ENCODE data around the gene FGF7.
"Not testable (repeated sequence)": the region's sequence is repeated elsewhere in the genome, so short reads cannot be mapped to it uniquely, and the experiment has no call there.

The FGF7 gene

DNA sequence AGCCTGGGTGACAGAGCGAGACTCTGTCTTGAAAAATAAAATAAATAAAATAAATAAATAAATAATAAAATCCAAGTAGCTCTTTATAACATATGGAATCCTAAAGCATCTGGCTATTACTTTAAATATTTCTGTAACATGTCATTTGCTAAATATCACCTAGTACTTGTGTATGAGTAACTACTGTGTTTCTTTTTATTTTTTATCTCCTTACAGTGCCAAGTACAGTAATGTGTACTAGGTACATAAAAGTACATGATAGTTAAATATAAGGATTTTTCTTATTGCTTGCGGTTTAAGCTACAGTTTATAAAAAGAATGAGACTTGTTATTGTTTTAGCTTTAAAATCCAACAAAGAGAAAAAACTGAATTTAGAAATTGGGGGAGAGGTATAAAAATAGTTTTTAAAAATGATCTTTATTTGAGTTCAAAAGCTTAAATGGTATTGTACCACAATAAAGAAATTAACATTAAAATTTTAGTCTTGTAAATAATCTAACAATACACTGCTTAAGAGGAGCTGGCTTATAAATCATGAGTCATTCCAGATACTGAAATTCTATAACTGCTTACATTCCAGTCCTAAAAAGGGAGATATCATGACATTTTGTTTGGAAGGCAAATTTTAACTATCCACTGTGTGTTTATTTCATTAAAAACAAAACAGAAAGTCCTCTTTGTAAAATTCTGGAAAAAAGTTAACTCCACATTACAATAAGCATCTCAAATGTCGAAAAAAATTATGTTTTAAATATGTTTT lies 73.1 kb downstream of the FGF7 start:
- Histone ChIP-seq H3K27me3 (ENCODE audit: control insufficient read depth, insufficient read depth, low read length) (no peaks in the 10 kb centered on the region), H3K36me3 (ENCODE audit: control insufficient read depth, insufficient read depth, low read length) (no peaks in the 10 kb centered on the region), H3K4me1 (ENCODE audit: control insufficient read depth, insufficient read depth, low read length) (no peaks in the 10 kb centered on the region), H3K27ac (ENCODE audit: low read depth, low read length) (no peak overlapping the region), H3K4me3 (ENCODE audit: low read depth, low read length) (no peak overlapping the region), H3K9ac (ENCODE audit: low read length) (no peak overlapping the region), H3K9me3 (ENCODE audit: control insufficient read depth, insufficient read depth, low read depth, low read length) (peaks cover 10% of the 10 kb centered on the region)

DNA sequence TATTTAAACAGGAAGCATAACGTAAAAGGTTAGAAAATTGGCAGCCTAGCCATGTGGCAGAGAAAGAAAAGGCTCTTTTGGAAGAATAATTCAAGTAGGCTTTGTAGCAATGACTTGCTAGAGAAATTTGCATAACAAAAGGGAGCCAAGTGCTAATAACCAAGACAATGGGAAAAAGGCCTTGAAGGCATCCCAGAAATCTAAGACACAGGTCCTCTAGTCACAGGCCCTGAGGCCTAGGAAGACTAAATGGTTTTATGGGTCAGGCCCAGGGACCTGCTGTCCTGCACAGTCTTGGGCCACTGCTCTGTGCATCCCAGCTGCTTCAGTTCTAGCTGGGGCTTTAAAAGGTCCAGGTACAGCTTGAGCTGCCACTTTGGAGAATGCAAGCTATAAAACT lies 78.5 kb downstream of the FGF7 start:
- no peaks in the 10 kb centered on the region for H3K4me1 ChIP-seq (ENCODE audit: control insufficient read depth, insufficient read depth, low read length)
- H3K27ac ChIP-seq (ENCODE audit: low read depth, low read length) = no peak overlapping the region
- no peaks in the 10 kb centered on the region for H3K27me3 ChIP-seq (ENCODE audit: control insufficient read depth, insufficient read depth, low read length)
- H3K36me3 ChIP-seq (ENCODE audit: control insufficient read depth, insufficient read depth, low read length) = no peaks in the 10 kb centered on the region
- peaks cover 27% of the 10 kb centered on the region for H3K9me3 ChIP-seq (ENCODE audit: control insufficient read depth, insufficient read depth, low read depth, low read length)
- H3K9ac ChIP-seq (ENCODE audit: low read length) = no peak overlapping the region
- no peak overlapping the region for H3K4me3 ChIP-seq (ENCODE audit: low read depth, low read length)

DNA sequence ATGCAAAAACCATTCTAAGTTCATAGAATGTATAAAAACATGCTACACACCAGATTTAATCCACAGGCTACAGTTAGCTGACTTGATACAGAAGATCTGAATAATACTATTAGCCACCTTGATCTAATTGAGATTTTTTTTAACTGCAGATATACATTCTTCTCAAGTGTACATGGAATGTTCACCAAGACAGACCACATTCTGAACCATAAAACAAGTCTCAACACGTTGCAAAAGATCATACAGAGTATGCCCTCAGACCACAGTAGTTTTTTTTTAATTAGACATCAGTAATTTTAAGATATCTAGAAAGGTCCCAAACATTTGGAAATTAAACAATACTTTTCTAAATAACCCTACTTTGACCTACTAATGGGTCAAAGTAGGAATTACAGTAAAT lies 83.3 kb downstream of the FGF7 start:
- no peak overlapping the region for H3K9ac ChIP-seq (ENCODE audit: low read length)
- no peaks in the 10 kb centered on the region for H3K27me3 ChIP-seq (ENCODE audit: control insufficient read depth, insufficient read depth, low read length)
- H3K4me3 ChIP-seq (ENCODE audit: low read depth, low read length) = no peak overlapping the region
- no peaks in the 10 kb centered on the region for H3K36me3 ChIP-seq (ENCODE audit: control insufficient read depth, insufficient read depth, low read length)
- H3K9me3 ChIP-seq (ENCODE audit: control insufficient read depth, insufficient read depth, low read depth, low read length) = peaks cover 15% of the 10 kb centered on the region
- no peaks in the 10 kb centered on the region for H3K4me1 ChIP-seq (ENCODE audit: control insufficient read depth, insufficient read depth, low read length)
- H3K27ac ChIP-seq (ENCODE audit: low read depth, low read length) = no peak overlapping the region

DNA sequence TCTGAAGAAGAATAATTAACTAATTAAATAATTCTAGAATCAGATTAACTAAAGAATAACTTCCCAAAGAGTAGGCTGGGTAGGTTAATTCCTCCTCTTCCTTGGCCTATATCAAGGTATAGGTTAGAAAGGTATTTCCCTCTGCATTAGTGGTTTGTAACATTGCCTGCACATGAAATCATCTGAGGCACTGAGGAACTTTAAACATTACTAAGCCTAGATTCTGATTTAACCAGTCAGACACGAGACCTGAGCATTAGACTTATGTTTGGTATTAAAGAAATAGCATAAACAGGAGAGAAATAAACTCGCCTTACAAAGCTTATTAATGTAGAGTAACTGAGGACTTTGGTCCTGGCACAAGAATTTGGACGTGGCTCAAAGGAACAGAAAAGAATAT lies 84.2 kb downstream of the FGF7 start:
- Histone ChIP-seq H3K4me3 (ENCODE audit: low read depth, low read length) (no peak overlapping the region), H3K27ac (ENCODE audit: low read depth, low read length) (no peak overlapping the region), H3K36me3 (ENCODE audit: control insufficient read depth, insufficient read depth, low read length) (no peaks in the 10 kb centered on the region), H3K9me3 (ENCODE audit: control insufficient read depth, insufficient read depth, low read depth, low read length) (peaks cover 6% of the 10 kb centered on the region), H3K4me1 (ENCODE audit: control insufficient read depth, insufficient read depth, low read length) (no peaks in the 10 kb centered on the region), H3K27me3 (ENCODE audit: control insufficient read depth, insufficient read depth, low read length) (no peaks in the 10 kb centered on the region), H3K9ac (ENCODE audit: low read length) (no peak overlapping the region)

DNA sequence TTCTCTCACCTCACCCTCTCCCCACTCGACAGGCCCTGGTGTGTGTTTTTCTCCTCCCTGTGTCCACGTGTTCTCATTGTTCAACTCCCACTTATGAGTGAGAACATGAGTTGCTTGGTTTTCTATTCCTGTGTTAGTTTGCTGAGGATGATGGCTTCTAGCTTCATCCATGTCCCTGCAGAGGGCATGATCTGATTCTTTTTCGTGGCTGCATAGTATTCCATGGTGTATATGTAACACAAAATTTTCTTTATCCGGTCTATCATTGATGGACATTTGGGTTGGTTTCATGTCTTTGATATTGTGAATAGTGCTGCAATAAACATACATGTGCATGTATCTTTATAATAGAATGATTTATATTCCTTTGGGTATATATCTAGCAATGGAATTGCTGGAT lies 89.7 kb downstream of the FGF7 start:
- H3K9ac ChIP-seq (ENCODE audit: low read length); H3K27me3 ChIP-seq (ENCODE audit: control insufficient read depth, insufficient read depth, low read length); H3K36me3 ChIP-seq (ENCODE audit: control insufficient read depth, insufficient read depth, low read length); H3K9me3 ChIP-seq (ENCODE audit: control insufficient read depth, insufficient read depth, low read depth, low read length); H3K27ac ChIP-seq (ENCODE audit: low read depth, low read length); H3K4me1 ChIP-seq (ENCODE audit: control insufficient read depth, insufficient read depth, low read length); H3K4me3 ChIP-seq (ENCODE audit: low read depth, low read length): not testable (repeated sequence)

DNA sequence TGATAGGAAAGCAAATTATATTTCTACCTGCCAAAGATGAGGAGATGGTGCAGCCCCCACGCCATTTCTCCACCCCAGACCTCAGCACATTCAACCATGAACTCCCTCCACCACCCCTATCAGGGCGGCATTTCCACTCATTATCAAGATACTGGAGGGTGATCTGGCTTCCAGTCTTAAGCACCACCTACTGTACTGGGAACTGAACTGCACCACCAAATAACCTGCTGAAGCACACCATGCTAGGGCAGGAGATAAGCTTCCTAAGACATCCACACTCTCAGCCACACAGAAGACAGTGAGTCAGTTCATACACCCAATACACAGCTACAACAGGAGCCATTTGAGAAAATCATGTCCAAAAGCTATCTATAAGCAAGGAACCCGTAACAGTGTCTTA lies 98.8 kb downstream of the FGF7 start:
- no peaks in the 10 kb centered on the region for H3K27me3 ChIP-seq (ENCODE audit: control insufficient read depth, insufficient read depth, low read length)
- H3K27ac ChIP-seq (ENCODE audit: low read depth, low read length) = no peak overlapping the region
- no peaks in the 10 kb centered on the region for H3K36me3 ChIP-seq (ENCODE audit: control insufficient read depth, insufficient read depth, low read length)
- H3K4me1 ChIP-seq (ENCODE audit: control insufficient read depth, insufficient read depth, low read length) = no peaks in the 10 kb centered on the region
- no peak overlapping the region for H3K4me3 ChIP-seq (ENCODE audit: low read depth, low read length)
- H3K9ac ChIP-seq (ENCODE audit: low read length) = no peak overlapping the region
- peaks cover 31% of the 10 kb centered on the region; the same call in 1 of the 2 replicates for H3K9me3 ChIP-seq (ENCODE audit: control insufficient read depth, insufficient read depth, low read depth, low read length)

DNA sequence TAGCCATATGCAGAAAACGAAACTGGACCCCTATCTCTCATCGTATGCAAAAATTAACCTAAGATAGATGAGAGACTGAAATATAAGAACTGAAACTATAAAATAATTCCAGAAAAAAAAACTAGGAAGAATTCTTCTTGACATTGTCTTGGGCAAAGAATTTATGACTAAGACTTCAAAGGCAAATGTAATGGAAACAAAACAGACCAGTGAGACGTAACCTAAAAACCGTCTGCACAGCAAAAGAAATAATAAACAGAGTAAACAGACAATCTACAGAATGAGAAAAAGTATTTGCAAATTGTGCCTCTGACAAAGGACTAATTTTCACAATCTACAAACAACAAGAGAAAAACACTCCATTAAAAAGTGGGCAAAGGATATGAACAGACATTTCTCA lies 105.2 kb downstream of the FGF7 start:
- H3K27ac ChIP-seq (ENCODE audit: low read depth, low read length) = no peak overlapping the region
- H3K9me3 ChIP-seq (ENCODE audit: control insufficient read depth, insufficient read depth, low read depth, low read length) = 0 out of 2 replicates have a peak, but pooled peaks cover 7% of the 10 kb centered on the region
- no peaks in the 10 kb centered on the region for H3K27me3 ChIP-seq (ENCODE audit: control insufficient read depth, insufficient read depth, low read length)
- H3K36me3 ChIP-seq (ENCODE audit: control insufficient read depth, insufficient read depth, low read length) = no peaks in the 10 kb centered on the region
- H3K4me3 ChIP-seq (ENCODE audit: low read depth, low read length) = no peak overlapping the region
- H3K9ac ChIP-seq (ENCODE audit: low read length) = no peak overlapping the region
- H3K4me1 ChIP-seq (ENCODE audit: control insufficient read depth, insufficient read depth, low read length) = no peaks in the 10 kb centered on the region

DNA sequence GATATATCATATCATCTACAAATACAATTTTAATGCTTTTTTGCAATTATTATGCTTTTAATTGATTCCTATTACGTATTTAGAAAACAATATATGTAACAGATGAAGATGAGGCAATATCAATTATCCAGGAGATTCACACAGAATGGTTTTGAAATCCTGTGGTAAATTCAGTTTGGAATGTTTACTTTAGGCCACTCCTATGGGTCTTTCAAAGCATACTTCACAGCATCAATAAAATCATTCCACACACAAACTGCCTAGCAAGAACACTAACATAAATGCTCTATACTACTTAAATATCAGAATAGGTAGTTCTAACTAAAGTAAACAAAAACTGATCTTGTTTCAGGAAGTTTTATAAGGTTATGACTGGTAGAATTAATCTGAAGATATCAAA lies 107.0 kb downstream of the FGF7 start:
- H3K9ac ChIP-seq (ENCODE audit: low read length) = no peak overlapping the region
- H3K27me3 ChIP-seq (ENCODE audit: control insufficient read depth, insufficient read depth, low read length) = no peaks in the 10 kb centered on the region
- H3K4me1 ChIP-seq (ENCODE audit: control insufficient read depth, insufficient read depth, low read length) = no peaks in the 10 kb centered on the region
- no peak overlapping the region for H3K4me3 ChIP-seq (ENCODE audit: low read depth, low read length)
- H3K27ac ChIP-seq (ENCODE audit: low read depth, low read length) = no peak overlapping the region
- H3K36me3 ChIP-seq (ENCODE audit: control insufficient read depth, insufficient read depth, low read length) = no peaks in the 10 kb centered on the region
- no peaks in the 10 kb centered on the region for H3K9me3 ChIP-seq (ENCODE audit: control insufficient read depth, insufficient read depth, low read depth, low read length)
